Mesenteric fat pad (tissue), 1 donor: ENCODE results near the gene POU6F2. TPM values are rescaled to one million over a fixed set of nuclear protein-coding genes. Genes with fewer than 3 reads are reported as not detected.
"Not testable (repeated sequence)": the region's sequence is repeated elsewhere in the genome, so short reads cannot be mapped to it uniquely, and the experiment has no call there.

Experiments
- DNase-seq: peaks from one replicate; pipeline ENCODE4 v3.0.0-alpha.2; 2020; ENCODE audit warnings: low spot score
- total RNA-seq: library from RNA; stranded (reverse); fragmentation: NEBNext Ultra II Directional; extraction: Animal tissue kit (Norgen Biotek cat#: 25700); gene quantifications from one replicate; pipeline ENCODE4 v1.2.1, GENCODE V29; 2021
- donor health status: DM: yes; HTN: yes; CAD: no.

POU6F2 gene
- total RNA-seq, 1 donor from 2014 or later: 0.39 TPM

- no peak for DNase-seq
Observed at GRCh38 chr7:39342763-39343162, 365.1 kb downstream of the POU6F2 start.

GRCh38 chr7:39349452-39350123 is 371.9 kb downstream of the POU6F2 start:
- DNase-seq: no peak

- no peak for DNase-seq
Observed at GRCh38 chr7:39353615-39354376, 376.1 kb downstream of the POU6F2 start.

- DNase-seq: no peak
Observed at GRCh38 chr7:39355664-39356063, 378.0 kb downstream of the POU6F2 start.

GRCh38 chr7:39356172-39356925 is 378.6 kb downstream of the POU6F2 start:
- DNase-seq: no peak

DNA sequence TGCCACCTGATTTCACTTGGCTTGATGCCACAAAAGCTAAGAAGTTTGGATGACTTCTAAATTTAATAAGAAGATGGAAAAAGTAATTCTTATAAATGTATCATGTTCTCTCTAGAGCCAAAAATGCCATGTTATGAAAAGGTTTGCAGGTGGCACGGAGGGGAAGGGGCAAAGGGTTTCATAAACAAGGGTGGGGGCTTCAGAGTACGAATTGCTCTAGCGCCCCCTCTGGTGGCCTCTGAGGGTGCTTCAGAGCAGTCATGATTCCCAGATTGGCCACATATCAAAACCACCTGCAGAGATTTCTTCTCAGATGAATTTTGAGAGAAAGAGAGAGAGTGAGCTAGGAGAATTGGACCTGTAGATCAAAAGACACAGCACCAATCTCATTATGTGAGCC is 379.9 kb downstream of the POU6F2 start:
- no peak for DNase-seq

DNA sequence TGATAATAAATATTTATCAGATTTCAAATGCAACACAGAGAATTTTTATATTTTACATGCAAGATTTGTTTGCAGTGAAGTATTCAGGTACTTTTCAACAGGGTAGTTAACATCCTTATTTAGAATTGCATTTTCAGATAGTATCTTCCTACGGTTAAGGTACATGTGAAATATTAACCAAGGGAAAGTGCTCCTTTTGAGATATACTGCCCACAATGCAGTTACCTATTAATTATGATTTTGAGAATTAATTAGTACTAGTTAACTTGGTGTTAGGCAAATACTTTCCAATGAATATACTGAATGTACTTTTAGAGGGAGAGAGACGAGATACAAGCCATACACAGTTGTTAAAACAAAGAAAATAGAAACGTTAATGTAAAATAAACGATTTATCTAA is 382.3 kb downstream of the POU6F2 start:
- no peak for DNase-seq

GRCh38 chr7:39360766-39361165 is 383.1 kb downstream of the POU6F2 start:
- DNase-seq: no peak

DNA sequence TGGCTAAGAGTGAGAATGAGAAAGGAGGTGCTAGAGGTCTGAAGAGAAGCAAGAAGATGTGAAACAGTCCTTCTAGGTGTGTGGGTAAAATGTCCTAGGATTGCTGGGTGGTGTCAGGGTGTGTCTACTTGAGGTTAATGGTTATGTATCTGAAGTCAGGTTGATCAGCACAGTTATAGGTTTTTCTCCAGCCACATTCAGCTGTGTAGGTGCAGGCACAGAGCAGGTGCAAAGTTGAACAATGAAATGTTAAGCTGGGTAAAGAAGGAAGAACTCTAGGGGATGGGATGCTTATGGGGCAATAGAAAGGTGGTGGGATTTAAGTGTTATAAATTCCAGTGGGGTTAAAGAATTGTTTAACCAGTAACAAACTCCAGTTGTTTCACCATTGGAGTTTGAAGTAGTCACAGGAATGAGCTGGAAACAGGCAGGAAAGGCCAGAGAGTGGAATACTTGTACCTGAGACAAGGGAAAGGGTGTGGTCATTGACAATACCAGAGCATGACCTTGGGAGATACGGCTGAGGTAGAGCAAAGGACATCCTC is 388.1 kb downstream of the POU6F2 start:
- no peak for DNase-seq

- no peak for DNase-seq
Observed at GRCh38 chr7:39367451-39367850, 389.7 kb downstream of the POU6F2 start.

DNA sequence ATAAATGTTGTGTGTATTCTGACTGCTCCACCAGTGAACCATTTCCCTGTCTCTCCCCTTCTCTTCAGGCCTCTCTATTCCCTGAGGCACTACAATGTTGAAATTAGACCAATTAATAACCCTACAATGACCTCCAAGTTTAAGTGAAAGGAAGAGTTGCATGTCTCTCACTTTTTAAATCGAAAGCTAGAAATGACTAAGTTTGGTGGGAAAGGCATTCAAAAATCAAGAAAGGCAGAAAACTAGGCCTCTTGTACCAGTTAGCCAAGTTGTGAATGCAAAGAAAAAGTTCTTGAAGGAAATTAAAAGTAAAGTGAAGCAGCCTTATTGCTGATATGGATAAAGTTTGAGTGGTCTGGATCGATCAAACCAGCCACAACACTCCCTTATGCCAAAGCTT is 390.2 kb downstream of the POU6F2 start:
- no peak for DNase-seq

GRCh38 chr7:39372383-39372782 is 394.7 kb downstream of the POU6F2 start:
- DNase-seq: no peak

- no peak for DNase-seq
Observed at GRCh38 chr7:39374436-39375040, 396.8 kb downstream of the POU6F2 start.

DNA sequence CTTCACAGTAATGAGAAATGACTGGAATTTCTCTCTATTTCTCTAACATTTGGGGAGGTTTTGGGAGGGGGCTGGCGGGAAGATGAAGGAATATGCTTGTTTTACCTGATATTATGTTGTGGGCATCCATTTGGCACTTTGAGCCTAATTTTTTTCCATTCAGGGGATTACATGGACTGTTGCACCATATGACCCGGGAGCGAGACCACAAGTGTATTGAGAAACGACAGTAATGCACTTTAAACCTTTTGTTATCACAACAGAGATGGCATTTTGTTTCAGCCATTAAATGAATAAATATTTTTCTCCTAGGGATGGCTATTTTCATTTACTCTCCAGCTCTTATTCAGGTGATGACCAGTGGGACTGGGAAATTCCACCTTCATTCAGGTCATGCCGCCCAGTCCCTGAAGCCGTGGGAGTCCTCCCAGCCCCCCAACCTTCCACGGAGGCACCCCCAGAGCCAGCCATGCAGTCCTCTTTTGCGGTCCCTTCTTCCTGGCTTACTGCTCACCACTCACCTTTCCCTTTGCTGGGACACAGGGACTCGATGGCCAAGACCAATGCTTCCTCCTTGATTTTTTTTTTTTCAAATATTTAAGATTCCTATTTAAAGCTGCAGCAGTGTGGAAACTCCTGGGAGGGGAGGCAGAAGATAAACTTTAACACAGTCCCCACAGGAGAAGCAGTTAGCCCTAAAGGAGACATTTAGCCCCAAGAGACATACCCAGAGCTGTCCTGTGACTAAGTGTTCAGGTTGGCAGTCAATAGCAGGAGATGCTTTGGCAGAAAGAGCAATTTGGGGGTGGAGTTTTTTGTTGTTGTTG is 397.6 kb downstream of the POU6F2 start:
- DNase-seq: no peak

DNA sequence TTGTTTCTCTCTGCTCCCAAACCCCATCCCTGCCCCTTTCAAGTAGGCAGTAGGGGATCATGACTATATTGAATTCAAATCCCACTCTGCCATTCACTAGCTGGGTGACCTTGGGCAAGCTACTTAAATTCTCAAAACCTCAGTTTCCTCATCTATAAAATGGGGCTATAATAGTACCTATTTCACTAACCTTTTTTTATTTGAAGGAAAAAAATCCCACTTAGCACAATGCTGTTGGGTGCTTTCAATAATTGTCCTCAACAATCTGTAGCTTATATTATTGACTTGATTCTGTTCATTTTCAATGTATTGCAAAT is 398.1 kb downstream of the POU6F2 start:
- no peak for DNase-seq

- DNase-seq: not testable (repeated sequence)
Observed at GRCh38 chr7:39376881-39377280, 399.2 kb downstream of the POU6F2 start.

GRCh38 chr7:39379416-39379815 is 401.7 kb downstream of the POU6F2 start:
- no peak for DNase-seq

GRCh38 chr7:39383136-39383535 is 405.4 kb downstream of the POU6F2 start:
- DNase-seq: no peak

DNA sequence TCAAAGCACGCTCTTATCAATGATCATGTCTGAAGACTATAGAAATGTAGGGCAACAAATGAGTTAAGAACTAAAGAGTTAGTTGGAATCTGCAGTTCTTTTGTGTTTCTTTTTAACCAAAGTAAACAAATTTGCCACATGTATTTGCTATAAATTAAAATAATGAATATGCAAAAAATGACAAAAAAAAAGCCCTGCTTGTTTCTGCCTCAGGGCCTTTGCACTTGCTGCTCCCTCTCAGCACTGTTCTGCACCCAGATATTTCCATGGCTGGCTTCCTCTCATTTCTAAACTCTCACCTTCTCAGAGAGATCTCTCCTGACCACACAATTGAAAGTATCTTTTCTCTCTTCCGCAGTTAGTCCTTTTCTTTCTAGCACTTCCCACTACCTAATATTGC is 406.7 kb downstream of the POU6F2 start:
- no peak for DNase-seq

- DNase-seq: no peak
Observed at GRCh38 chr7:39386718-39387117, 409.0 kb downstream of the POU6F2 start.

DNA sequence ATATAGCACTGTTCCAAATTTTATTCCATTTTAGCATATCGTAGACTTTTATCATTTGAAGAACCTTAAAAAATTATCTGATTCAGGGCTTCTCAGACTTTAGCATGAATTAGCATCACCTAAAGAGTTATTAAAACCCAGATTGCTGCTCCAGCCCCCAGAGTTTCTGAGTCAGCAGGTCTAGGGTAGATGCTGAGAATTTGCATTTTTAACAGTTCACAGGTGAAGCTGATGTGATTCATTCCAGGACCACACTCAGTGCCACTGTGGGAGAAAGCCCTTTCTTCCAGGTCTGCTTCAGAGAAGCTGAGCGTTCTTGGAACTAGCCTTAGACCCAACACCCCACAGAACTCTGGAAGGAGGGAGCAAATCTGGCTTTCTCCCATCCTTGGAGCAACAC is 414.4 kb downstream of the POU6F2 start:
- no peak for DNase-seq
